HCT116 (cell line): ENCODE data around the gene LTA4H. TPM values are rescaled to one million over a fixed set of nuclear protein-coding genes. Genes with fewer than 3 reads are reported as not detected.

Experiments
- ATAC-seq: fragments of 200-7000 bp; cut with Tn5 transposase; 2 replicates; pipeline ENCODE4 v1.9.1; 2020; ENCODE audit warnings: mild to moderate bottlenecking, moderate library complexity
- BruUV-seq: library from RNA; stranded (reverse); fragments of 400-500 nt; replicated peaks from 2 replicates; lab custom pipeline; 2021; lab: Mats Ljungman, UMichigan
- CTCF ChIA-PET: fragments of 300-600 bp; sonication (Branson Sonifier 250); formaldehyde crosslinking; loops from one replicate; lab custom pipeline; 2021; ENCODE audit warnings: antibody characterized with exemption; lab: Charles Lee
- POLR2A ChIA-PET: fragments of 300-600, 350-600 bp; sonication (Branson Sonifier 250); formaldehyde crosslinking; loops from one replicate; lab custom pipeline; 2021; ENCODE audit warnings: antibody characterized with exemption; lab: Charles Lee
- RAD21 ChIA-PET, 2 experiments: fragments of 300-600 bp; sonication (Branson Sonifier 250); formaldehyde crosslinking; loops; one replicate each; lab custom pipeline; 2023; ENCODE audit warnings: low total read pairs in 2 of 2; ENCODE audit not compliant: uncharacterized antibody in 2 of 2, unreplicated experiment in 2 of 2, low non-redundant PET in 1 of 2; lab: Charles Lee
- DNase-seq: peaks from one replicate; pipeline ENCODE4 v3.0.0-alpha.2; 2010; ENCODE audit warnings: low read depth, low spot score
- H2AFZ ChIP-seq: fragments of 200-600 bp; shearing (Covaris generic), sonication (generic); 2 replicates; pipeline ENCODE4 v1.6.1; 2017; ENCODE audit warnings: low read depth, mixed run types, mixed read lengths, antibody characterized with exemption, low read length; ENCODE audit not compliant: poor library complexity, severe bottlenecking
- H3K27ac ChIP-seq: 2 replicates; pipeline ENCODE4 v1.5.1; 2012; ENCODE audit warnings: low read depth, low read length
- H3K27me3 ChIP-seq: fragments of 200-600 bp; sonication (generic); 2 replicates; pipeline ENCODE4 v1.6.1; 2016; ENCODE audit warnings: mixed run types, low read length, mixed read lengths; ENCODE audit not compliant: insufficient read depth
- H3K36me3 ChIP-seq, 2 experiments: fragments of 200-500 bp in 1 of 2; fragments of 200-600 bp in 1 of 2; sonication (Bioruptor generic) in 1 of 2; sonication (generic) in 1 of 2; 2 replicates each; pipeline versions ENCODE4 v1.5.1 to v1.6.1; 2014 to 2016; ENCODE audit warnings: low read length in 2 of 2, inconsistent platforms in 1 of 2, mixed read lengths in 1 of 2, mixed run types in 1 of 2; ENCODE audit not compliant: insufficient read depth in 2 of 2, control insufficient read depth in 1 of 2
- H3K4me1 ChIP-seq, 2 experiments: fragments of 200-600 bp in 1 of 2; sonication (generic) in 1 of 2; 2 replicates each; pipeline versions ENCODE4 v1.5.1 to v1.6.1; 2012 to 2017; ENCODE audit warnings: low read length in 2 of 2, inconsistent platforms in 1 of 2, mild to moderate bottlenecking in 1 of 2, mixed read lengths in 1 of 2, mixed run types in 1 of 2, moderate library complexity in 1 of 2; ENCODE audit not compliant: insufficient read depth in 2 of 2, control insufficient read depth in 1 of 2
- H3K4me2 ChIP-seq: fragments of 200-600 bp; sonication (generic); 2 replicates; pipeline ENCODE4 v1.6.1; 2017; ENCODE audit warnings: mixed run types, low read length, mixed read lengths
- H3K4me3 ChIP-seq, 2 experiments: fragments of 200-600 bp in 1 of 2; sonication (generic) in 1 of 2; replicated peaks in 1 of 2; 2 replicates each; pipeline ENCODE4 v1.5.1; 2011 to 2016; ENCODE audit warnings: low read length in 2 of 2, control low read depth in 1 of 2, low read depth in 1 of 2, mild to moderate bottlenecking in 1 of 2, mixed read lengths in 1 of 2, mixed run types in 1 of 2
- H3K79me2 ChIP-seq: fragments of 200-600 bp; sonication (generic); 2 replicates; pipeline ENCODE4 v1.6.1; 2017; ENCODE audit warnings: mild to moderate bottlenecking, mixed run types, low read length, moderate library complexity, mixed read lengths; ENCODE audit not compliant: insufficient read depth
- H3K9ac ChIP-seq: fragments of 200-600 bp; sonication (generic); 2 replicates; pipeline ENCODE4 v1.6.1; 2016; ENCODE audit warnings: low read length, mixed read lengths
- H3K9me2 ChIP-seq: fragments of 200-600 bp; sonication (generic), shearing (Covaris generic); 2 replicates; pipeline ENCODE4 v1.6.1; 2017; ENCODE audit warnings: mixed run types, mild to moderate bottlenecking, moderate library complexity; ENCODE audit not compliant: insufficient read depth
- H3K9me3 ChIP-seq, 2 experiments: fragments of 200-500 bp in 1 of 2; fragments of 200-600 bp in 1 of 2; sonication (Bioruptor generic) in 1 of 2; sonication (generic) in 1 of 2; 2 replicates each; pipeline ENCODE4 v1.6.1; 2014 to 2017; ENCODE audit warnings: low read length in 2 of 2, mixed read lengths in 2 of 2, inconsistent platforms in 1 of 2, low read depth in 1 of 2, mild to moderate bottlenecking in 1 of 2, mixed run types in 1 of 2, moderate library complexity in 1 of 2; ENCODE audit not compliant: control insufficient read depth in 1 of 2, insufficient read depth in 1 of 2
- H4K20me1 ChIP-seq: fragments of 200-600 bp; sonication (generic), shearing (Covaris generic); 2 replicates; pipeline ENCODE4 v1.6.1; 2017; ENCODE audit warnings: mixed run types, mild to moderate bottlenecking, moderate library complexity; ENCODE audit not compliant: insufficient read depth
- CBX3 ChIP-seq: IDR thresholded peaks from 2 replicates; pipeline ENCODE4 v1.6.1; 2012; ENCODE audit warnings: low read depth
- CEBPB ChIP-seq: IDR thresholded peaks from 2 replicates; pipeline ENCODE4 v1.6.1; 2012; ENCODE audit warnings: low read depth
- ELF1 ChIP-seq: IDR thresholded peaks from 2 replicates; pipeline ENCODE4 v1.6.1; 2012; ENCODE audit warnings: low read depth, borderline replicate concordance
- EZH2 ChIP-seq: fragments of 200-600 bp; sonication (generic); IDR thresholded peaks from 2 replicates; pipeline ENCODE4 v1.6.1; 2017; ENCODE audit warnings: antibody characterized with exemption, mixed run types
- EZH2phosphoT487 ChIP-seq: fragments of 200-600 bp; IDR thresholded peaks from 2 replicates; pipeline ENCODE4 v1.6.1; 2018; ENCODE audit warnings: antibody characterized with exemption, borderline replicate concordance
- FOSL1 ChIP-seq: IDR thresholded peaks from 2 replicates; pipeline ENCODE4 v1.6.1; 2012; ENCODE audit warnings: low read depth
- JUND ChIP-seq: IDR thresholded peaks from 2 replicates; pipeline ENCODE4 v1.6.1; 2012
- POLR2A ChIP-seq: IDR thresholded peaks from 2 replicates; pipeline ENCODE4 v1.7.0; 2011; ENCODE audit warnings: borderline replicate concordance; ENCODE audit not compliant: insufficient read depth, insufficient read length; ENCODE audit errors: extremely low read depth
- POLR2AphosphoS5 ChIP-seq: IDR thresholded peaks from 2 replicates; pipeline ENCODE4 v1.6.1; 2011; ENCODE audit warnings: mild to moderate bottlenecking, low read depth, low read length, moderate library complexity
- SIN3A ChIP-seq: IDR thresholded peaks from 2 replicates; pipeline ENCODE4 v1.6.1; 2012; ENCODE audit warnings: low read depth
- SP1 ChIP-seq: IDR thresholded peaks from 2 replicates; pipeline ENCODE4 v1.6.1; 2012; ENCODE audit warnings: low read depth
- SRF ChIP-seq: IDR thresholded peaks from 2 replicates; pipeline ENCODE4 v1.6.1; 2012; ENCODE audit warnings: low read depth
- ZFX ChIP-seq: fragments of 450-650 bp; IDR thresholded peaks from 2 replicates; pipeline ENCODE4 v1.6.1; 2017
- ZNF274 ChIP-seq: fragments of 200-500 bp; sonication (Bioruptor generic); IDR thresholded peaks from 2 replicates; pipeline ENCODE4 v1.6.1; 2014; ENCODE audit warnings: mild to moderate bottlenecking, low read depth, low read length, inconsistent platforms
- intact Hi-C: fragments of 100-400 bp; cut with micrococcal nuclease; formaldehyde crosslinking; loops from 2 replicates; pipeline ENCODE4 v1.10.0; 2022
- total RNA-seq: library from RNA; stranded (reverse); gene quantifications from one replicate; pipeline ENCODE4 v1.2.1, GENCODE V29; 2021; ENCODE audit not compliant: unreplicated experiment
- TF ChIP-seq, protein P1 (sequence below): IDR thresholded peaks from 2 replicates; pipeline ENCODE4 v1.6.1; 2011; ENCODE audit warnings: mild to moderate bottlenecking, low read length, moderate library complexity; ENCODE audit not compliant: insufficient replicate concordance; ENCODE audit errors: extremely low read depth

Gene LTA4H
- total RNA-seq, 1 experiment from 2014 or later, result 163 TPM

DNA sequence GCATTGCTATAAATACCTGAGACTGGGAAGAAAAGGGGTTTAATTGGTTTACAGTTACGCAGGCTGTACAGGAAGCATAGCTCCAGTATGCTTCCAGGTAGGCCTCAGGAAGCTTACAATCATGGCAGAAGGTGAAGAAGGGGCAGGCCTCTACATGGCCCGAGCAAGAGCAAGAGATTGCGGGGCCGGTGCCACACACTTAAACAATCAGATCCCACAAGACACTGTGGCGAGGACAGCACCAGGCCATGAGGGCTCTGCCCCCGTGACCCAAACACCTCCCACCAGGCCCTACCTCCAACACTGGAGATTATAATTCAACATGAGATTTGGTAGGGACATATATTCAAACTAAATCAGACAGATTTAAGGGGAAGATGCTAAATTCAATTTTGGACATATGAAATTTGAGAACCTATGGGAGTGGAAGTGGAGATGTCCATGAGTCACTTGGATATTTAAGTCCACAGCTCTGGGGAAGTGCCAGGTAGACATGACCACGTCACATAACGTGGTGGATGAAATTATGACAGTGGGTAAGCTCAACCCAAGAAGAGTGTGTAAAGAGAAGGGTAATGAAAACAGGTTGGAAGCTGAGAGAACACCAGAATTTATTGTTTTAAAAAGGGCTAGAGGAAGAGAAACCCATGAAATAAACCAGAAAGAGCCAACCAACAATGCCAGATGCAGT lies 1.5 kb upstream of the LTA4H start:
- Histone ChIP-seq H3K9ac (no peak overlapping the region), H3K9me3 (no peaks in the 10 kb centered on the region), H2AFZ (no peak overlapping the region), H3K27ac (no peak overlapping the region), H4K20me1 (no peaks in the 10 kb centered on the region), H3K36me3 (no peaks in the 10 kb centered on the region), H3K79me2 (peaks cover 29% of the 10 kb centered on the region), H3K4me3 (no peak overlapping the region), H3K4me2 (no peak overlapping the region), H3K9me2 (no peaks in the 10 kb centered on the region), H3K27me3 (no peaks in the 10 kb centered on the region), H3K4me1 (peaks cover 0 to 12% of the 10 kb centered on the region in 2 experiments; a peak in 3 of 4 replicates)
- no peak for ATAC-seq
- intact Hi-C loops, result no loop called here
- BruUV-seq, result no TSS peak
- TF ChIP-seq SRF (no peak), EZH2 (no peak), CBX3 (no peak), POLR2A (no peak), ZFX (no peak), POLR2AphosphoS5 (no peak), EZH2phosphoT487 (no peak)
- RAD21 ChIA-PET, result interaction anchor here in 1 of 2 experiments (1.0 kb wide), 1 partner anchor 159 kb away, joined by 3 read pairs; no protein-coding TSS in a partner anchor
- POLR2A ChIA-PET, result no interaction called here
- no peak for DNase-seq
- CTCF ChIA-PET, result interaction anchor here (1.7 kb wide), 1 partner anchor 178 kb away, joined by 3 read pairs; no protein-coding TSS in a partner anchor

DNA sequence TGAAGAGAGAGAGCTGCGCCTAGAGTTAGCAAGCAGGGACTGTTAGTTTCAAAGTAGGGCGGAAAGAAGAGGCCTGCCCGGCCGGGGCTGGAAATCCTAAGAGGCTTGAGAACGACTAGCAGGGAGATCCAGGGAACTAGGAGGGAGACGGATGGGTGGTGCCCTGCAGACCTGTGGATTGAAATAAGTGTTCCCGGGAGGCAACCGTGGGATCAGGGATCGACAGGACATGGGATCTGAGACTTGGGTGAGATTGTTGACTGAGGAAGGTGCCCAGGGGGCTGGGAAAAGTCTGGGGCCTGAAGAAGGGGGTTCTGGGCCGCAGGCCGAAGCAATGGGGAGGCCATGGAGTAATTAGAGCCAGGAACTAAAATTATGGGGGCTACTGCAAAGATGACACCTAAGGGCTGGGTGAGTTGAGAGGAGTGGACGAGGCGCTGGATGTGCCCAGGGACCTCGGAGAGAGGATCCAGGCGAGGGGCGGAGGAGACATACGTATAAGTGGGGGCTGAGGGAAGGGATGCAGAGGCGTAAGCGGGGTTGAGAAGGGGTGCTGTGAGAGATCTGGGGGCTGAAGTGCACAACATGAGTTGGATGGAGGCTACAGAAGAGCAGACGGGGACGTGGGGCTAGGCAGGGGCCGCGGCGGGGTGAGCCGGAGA lies 635 bp downstream of the LTA4H start:
- Histone ChIP-seq H3K79me2 (peaks cover 46% of the 10 kb centered on the region), H3K9me2 (no peaks in the 10 kb centered on the region), H3K27me3 (no peaks in the 10 kb centered on the region), H2AFZ (no peak overlapping the region), H3K27ac (peak overlapping the region; percentile 71), H3K4me3 (peak overlapping the region; percentile 83 to 89), H3K36me3 (no peaks in the 10 kb centered on the region), H4K20me1 (no peaks in the 10 kb centered on the region), H3K9ac (peak overlapping the region; percentile 73), H3K9me3 (no peaks in the 10 kb centered on the region), H3K4me2 (peak overlapping the region; percentile 87)
- intact Hi-C loops, result no loop called here
- peak; percentile 23 for ATAC-seq
- POLR2A ChIA-PET, result interaction anchor here (1.2 to 1.6 kb wide), 2 partner anchors 11 to 13 kb away, joined by 4 to 6 read pairs; no protein-coding TSS in a partner anchor
- RAD21 ChIA-PET, result no interaction called here
- DNase-seq, result no peak
- CTCF ChIA-PET, result interaction anchor here (1.7 kb wide), 1 partner anchor 180 kb away, joined by 3 read pairs; no protein-coding TSS in a partner anchor
- TF ChIP-seq EZH2phosphoT487 (no peak), SIN3A (no peak), ZNF274 (no peak), ELF1 (no peak), CEBPB (no peak), POLR2A (no peak), FOSL1 (no peak), POLR2AphosphoS5 (no peak), SP1 (no peak), EZH2 (no peak), ZFX (no peak), JUND (no peak)
- TF ChIP-seq, protein P1, sequence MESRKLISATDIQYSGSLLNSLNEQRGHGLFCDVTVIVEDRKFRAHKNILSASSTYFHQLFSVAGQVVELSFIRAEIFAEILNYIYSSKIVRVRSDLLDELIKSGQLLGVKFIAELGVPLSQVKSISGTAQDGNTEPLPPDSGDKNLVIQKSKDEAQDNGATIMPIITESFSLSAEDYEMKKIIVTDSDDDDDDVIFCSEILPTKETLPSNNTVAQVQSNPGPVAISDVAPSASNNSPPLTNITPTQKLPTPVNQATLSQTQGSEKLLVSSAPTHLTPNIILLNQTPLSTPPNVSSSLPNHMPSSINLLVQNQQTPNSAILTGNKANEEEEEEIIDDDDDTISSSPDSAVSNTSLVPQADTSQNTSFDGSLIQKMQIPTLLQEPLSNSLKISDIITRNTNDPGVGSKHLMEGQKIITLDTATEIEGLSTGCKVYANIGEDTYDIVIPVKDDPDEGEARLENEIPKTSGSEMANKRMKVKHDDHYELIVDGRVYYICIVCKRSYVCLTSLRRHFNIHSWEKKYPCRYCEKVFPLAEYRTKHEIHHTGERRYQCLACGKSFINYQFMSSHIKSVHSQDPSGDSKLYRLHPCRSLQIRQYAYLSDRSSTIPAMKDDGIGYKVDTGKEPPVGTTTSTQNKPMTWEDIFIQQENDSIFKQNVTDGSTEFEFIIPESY, result no peak
- TF ChIP-seq, all 23 proteins: peak for 0
- BruUV-seq, result no TSS peak
- H3K4me1 ChIP-seq, result peaks cover 0 to 12% of the 10 kb centered on the region in 2 experiments; a peak in 3 of 4 replicates
